RKO (cell line): Measurements from ENCODE around the gene SREK1IP1.
"Not testable (repeated sequence)": the region's sequence is repeated elsewhere in the genome, so short reads cannot be mapped to it uniquely, and the experiment has no call there.

ENCODE experiments used
- DNase-seq: peaks from one replicate; pipeline ENCODE4 v3.0.0-alpha.2; 2016; ENCODE audit warnings: low spot score

Gene SREK1IP1

GRCh38 chr5:64763948-64764503 is 4.5 kb downstream of the SREK1IP1 start:
- no peak for DNase-seq

GRCh38 chr5:64759960-64760660 is 8.4 kb downstream of the SREK1IP1 start:
- DNase-seq = no peak

- no peak for DNase-seq
Measured at GRCh38 chr5:64758901-64759300, 9.6 kb downstream of the SREK1IP1 start.

GRCh38 chr5:64754066-64754465 is 14.4 kb downstream of the SREK1IP1 start:
- no peak for DNase-seq

- DNase-seq = no peak
Measured at GRCh38 chr5:64749385-64749784, 19.1 kb downstream of the SREK1IP1 start.

GRCh38 chr5:64746446-64746845 is 22.0 kb downstream of the SREK1IP1 start:
- DNase-seq = no peak

GRCh38 chr5:64744914-64745313 is 23.6 kb downstream of the SREK1IP1 start:
- DNase-seq = no peak

- no peak for DNase-seq
Measured at GRCh38 chr5:64742821-64743220, 25.7 kb downstream of the SREK1IP1 start.

GRCh38 chr5:64742411-64742810 is 26.1 kb downstream of the SREK1IP1 start:
- no peak for DNase-seq

GRCh38 chr5:64727150-64727549 is 41.3 kb downstream of the SREK1IP1 start:
- DNase-seq = no peak

GRCh38 chr5:64722588-64722987 is 45.9 kb downstream of the SREK1IP1 start:
- no peak for DNase-seq

GRCh38 chr5:64714495-64714894 is 54.0 kb downstream of the SREK1IP1 start:
- DNase-seq = not testable (repeated sequence)

GRCh38 chr5:64707191-64707590 is 61.3 kb downstream of the SREK1IP1 start:
- DNase-seq = no peak

GRCh38 chr5:64706074-64706473 is 62.4 kb downstream of the SREK1IP1 start:
- not testable (repeated sequence) for DNase-seq

GRCh38 chr5:64700765-64701164 is 67.7 kb downstream of the SREK1IP1 start:
- no peak for DNase-seq

GRCh38 chr5:64696414-64696813 is 72.1 kb downstream of the SREK1IP1 start:
- DNase-seq = not testable (repeated sequence)

- peak; percentile 46 for DNase-seq
Measured at GRCh38 chr5:64693636-64694035, 74.9 kb downstream of the SREK1IP1 start.

GRCh38 chr5:64691291-64691690 is 77.2 kb downstream of the SREK1IP1 start:
- no peak for DNase-seq

- DNase-seq = no peak
Measured at GRCh38 chr5:64690417-64691151, 77.9 kb downstream of the SREK1IP1 start, which contains the start of gene SHISAL2B. Gene SHISAL2B, plus strand, starts transcription at chr5:64690503. Its CDS starts 121 bp downstream, at chr5:64690624.

- DNase-seq = no peak
Measured at GRCh38 chr5:64690104-64690416, 78.4 kb downstream of the SREK1IP1 start.

- DNase-seq = no peak
Measured at GRCh38 chr5:64688965-64689364, 79.5 kb downstream of the SREK1IP1 start.

- no peak for DNase-seq
Measured at GRCh38 chr5:64688391-64688790, 80.1 kb downstream of the SREK1IP1 start.

GRCh38 chr5:64685866-64686265 is 82.6 kb downstream of the SREK1IP1 start:
- no peak for DNase-seq
